ENCODE data around the gene CHAF1B.
"Not testable (repeated sequence)": the region's sequence is repeated elsewhere in the genome, so short reads cannot be mapped to it uniquely, and the experiment has no call there.

The CHAF1B gene

GRCh38 chr21:36388835-36389234, 3.6 kb downstream of the CHAF1B start:
- no peak for DNase-seq

GRCh38 chr21:36391649-36392048, 6.5 kb downstream of the CHAF1B start:
- not testable (repeated sequence) for DNase-seq

- DNase-seq = no peak
Measured at GRCh38 chr21:36395353-36396111, 10.3 kb downstream of the CHAF1B start.

- no peak for DNase-seq
Measured at GRCh38 chr21:36396325-36396724, 11.1 kb downstream of the CHAF1B start.

GRCh38 chr21:36396971-36397370, 11.8 kb downstream of the CHAF1B start:
- DNase-seq = no peak

GRCh38 chr21:36397606-36398005, 12.4 kb downstream of the CHAF1B start:
- DNase-seq = no peak

- DNase-seq = not testable (repeated sequence)
Measured at GRCh38 chr21:36399736-36400135, 14.5 kb downstream of the CHAF1B start.

GRCh38 chr21:36400719-36401118, 15.5 kb downstream of the CHAF1B start:
- no peak for DNase-seq

- no peak for DNase-seq
Measured at GRCh38 chr21:36402339-36402738, 17.1 kb downstream of the CHAF1B start.

- DNase-seq = no peak
Measured at GRCh38 chr21:36403713-36404112, 18.5 kb downstream of the CHAF1B start.

GRCh38 chr21:36408568-36408967, 23.4 kb downstream of the CHAF1B start:
- DNase-seq = no peak

- no peak for DNase-seq
Measured at GRCh38 chr21:36411301-36411700, 26.1 kb downstream of the CHAF1B start.

GRCh38 chr21:36412916-36413315, 27.7 kb downstream of the CHAF1B start:
- DNase-seq = no peak

- no peak for DNase-seq
Measured at GRCh38 chr21:36415375-36415774, 30.2 kb downstream of the CHAF1B start.

- DNase-seq = no peak
Measured at GRCh38 chr21:36419241-36419640, 34.0 kb downstream of the CHAF1B start.

GRCh38 chr21:36419996-36420395, 34.8 kb downstream of the CHAF1B start:
- peak in 2 of 6 experiments; percentile 3 to 7 for DNase-seq

- DNase-seq = no peak
Measured at GRCh38 chr21:36420571-36421339, 35.6 kb downstream of the CHAF1B start.

- DNase-seq = no peak
Measured at GRCh38 chr21:36422279-36423098, 37.3 kb downstream of the CHAF1B start.

GRCh38 chr21:36423771-36424433, 38.7 kb downstream of the CHAF1B start:
- no peak for DNase-seq

GRCh38 chr21:36424592-36424991, 39.4 kb downstream of the CHAF1B start:
- DNase-seq = no peak

- no peak for DNase-seq
Measured at GRCh38 chr21:36425286-36425685, 40.1 kb downstream of the CHAF1B start.

GRCh38 chr21:36427502-36427901, 42.3 kb downstream of the CHAF1B start:
- no peak for DNase-seq
